ENCODE data around the gene IFNL1. TPM values are rescaled to one million over a fixed set of nuclear protein-coding genes. Genes with fewer than 3 reads are reported as not detected.

Gene IFNL1
- not detected in 2 replicates for total RNA-seq

GRCh38 chr19:39296055-39296645, at the start of gene IFNL1:
IFNL1 (plus strand) TSS chr19:39296407; CDS start chr19:39296422, 15 bp downstream.

DNA sequence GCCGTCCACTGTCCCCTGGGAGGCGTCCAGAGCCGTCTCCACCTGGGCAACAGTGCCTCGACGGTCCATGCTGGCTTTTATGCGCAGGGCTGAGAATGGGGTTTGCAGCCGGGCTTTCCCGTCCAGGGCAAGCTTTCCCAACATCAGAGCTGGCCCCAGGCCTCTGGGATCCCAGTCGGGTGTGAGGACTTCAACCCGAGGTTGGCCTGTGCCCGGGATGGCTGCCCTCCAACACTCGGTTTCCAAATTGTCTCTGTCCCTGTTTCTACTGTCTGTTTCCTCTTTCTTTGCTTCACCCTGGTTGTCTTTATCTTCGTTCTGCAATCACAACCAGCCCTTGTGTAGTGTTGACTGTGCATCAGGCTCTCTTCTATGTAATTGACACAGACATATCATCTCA, 47.4 kb upstream of the IFNL1 start, which contains the start of gene IFNL4:
Gene IFNL4 (minus strand): TSS at position 51 of the 400 bp plus-strand sequence.

GRCh38 chr19:39268085-39268484, 28.1 kb upstream of the IFNL1 start, which contains the start of gene IFNL2:
IFNL2 (plus strand) TSS chr19:39268396; CDS start chr19:39268569, 173 bp downstream.

GRCh38 chr19:39341719-39342604, 45.8 kb downstream of the IFNL1 start, which contains the start of gene SAMD4B:
SAMD4B (plus strand) TSS chr19:39342421; CDS start chr19:39356894, 14,473 bp downstream.

Other genes with a start within 250 kb of the IFNL1 start
- gene ACP7, start 212.0 kb upstream of the IFNL1 start, total RNA-seq: under 0.01 and 0.65 TPM in 2 replicates
- gene PAK4, start 170.6 kb upstream of the IFNL1 start, total RNA-seq: 11.3 and 22.0 TPM in 2 replicates
- not detected in 2 replicates for gene NCCRP1, start 99.4 kb upstream of the IFNL1 start, total RNA-seq
- not detected in 2 replicates for gene SYCN, start 92.1 kb upstream of the IFNL1 start, total RNA-seq
- gene IFNL3, start 51.4 kb upstream of the IFNL1 start, total RNA-seq: not detected in 2 replicates
- 0.09 TPM in 1 of 2 replicates, not detected in the other for gene IFNL4, start 47.6 kb upstream of the IFNL1 start, total RNA-seq
- gene IFNL2, start 28.0 kb upstream of the IFNL1 start, total RNA-seq: not detected in 2 replicates
- gene LRFN1, start 24.5 kb downstream of the IFNL1 start, total RNA-seq: 0.51 and 0.59 TPM in 2 replicates
- not detected in 2 replicates for gene GMFG, start 39.6 kb downstream of the IFNL1 start, total RNA-seq
- 56.7 and 100 TPM in 2 replicates for gene SAMD4B, start 46.0 kb downstream of the IFNL1 start, total RNA-seq
- gene PAF1, start 94.7 kb downstream of the IFNL1 start, total RNA-seq: 20.6 and 24.1 TPM in 2 replicates
- 15.1 and 19.5 TPM in 2 replicates for gene MED29, start 95.0 kb downstream of the IFNL1 start, total RNA-seq
- 0.59 and 1.2 TPM in 2 replicates for gene ZFP36, start 110.4 kb downstream of the IFNL1 start, total RNA-seq
- 13.4 and 22.7 TPM in 2 replicates for gene PLEKHG2, start 116.3 kb downstream of the IFNL1 start, total RNA-seq
- gene RPS16, start 139.5 kb downstream of the IFNL1 start, total RNA-seq: 22.9 and 43.7 TPM in 2 replicates
- 71.0 and 92.6 TPM in 2 replicates for gene SUPT5H, start 149.2 kb downstream of the IFNL1 start, total RNA-seq
- gene TIMM50, start 184.4 kb downstream of the IFNL1 start, total RNA-seq: 43.9 and 64.5 TPM in 2 replicates
- gene DLL3, start 202.5 kb downstream of the IFNL1 start, total RNA-seq: under 0.01 and 0.32 TPM in 2 replicates
- not detected in 2 replicates for gene SELENOV, start 218.7 kb downstream of the IFNL1 start, total RNA-seq
- gene EID2B, start 236.4 kb downstream of the IFNL1 start, total RNA-seq: 1.9 and 3.6 TPM in 2 replicates
- gene EID2, start 243.8 kb downstream of the IFNL1 start, total RNA-seq: 8.2 and 9.8 TPM in 2 replicates